Measurements from ENCODE around the gene CACNA1A. TPM values are rescaled to one million over a fixed set of nuclear protein-coding genes. Genes with fewer than 3 reads are reported as not detected.

Gene CACNA1A
- total and polyA plus RNA-seq, 11 donors: 0.17 to 1.2 (median 0.67) TPM

GRCh38 chr19:13281567-13282291 lies 224.6 kb downstream of the CACNA1A start:
- no peak for TF ChIP-seq CTCF (IDR thresholded peaks at IDR 0.05)
- DNase-seq: no peak
- H3K9me3 ChIP-seq: no peaks in the 10 kb centered on the region
- H3K27ac ChIP-seq: no peak overlapping the region
- H3K4me3 ChIP-seq: no peak overlapping the region
- WGBS, 4 donors: 37 to 45% (median 38%) methylated on average over 18 to 24 of the region's 24 CpGs
- peaks cover 0 to 22% (median 0%) of the 10 kb centered on the region in 9 donors for H3K27me3 ChIP-seq
- intact Hi-C loops (cut with DNase I): loop anchor here in 1 of 10 donors (5.0 kb wide), 1 partner anchor 156 kb away; no protein-coding TSS in a partner anchor
- H3K4me1 ChIP-seq: peaks cover 0 to 9% (median 0%) of the 10 kb centered on the region in 12 donors
- peak in 1 of 4 donors; percentile 10 for ATAC-seq
- H3K36me3 ChIP-seq: no peaks in the 10 kb centered on the region

GRCh38 chr19:13277104-13277809 lies 229.0 kb downstream of the CACNA1A start:
- ATAC-seq: peak; percentile 79 to 96 (median 90)
- H3K4me1 ChIP-seq: peaks cover 0 to 9% (median 0%) of the 10 kb centered on the region in 12 donors
- TF ChIP-seq CTCF (IDR thresholded peaks at IDR 0.05): peak; percentile 55 to 75 (median 68)
- no peak for TF ChIP-seq POLR2A (IDR thresholded peaks at IDR 0.05)
- H3K27me3 ChIP-seq: peaks cover 0 to 13% (median 0%) of the 10 kb centered on the region in 9 donors
- DNase-seq: peak in 3 of 5 donors; percentile 46 to 50 (median 49)
- no peaks in the 10 kb centered on the region for H3K36me3 ChIP-seq
- WGBS, 4 donors: 41 to 48% (median 46%) methylated on average over 17 of the region's 17 CpGs
- peak overlapping the region in 1 of 12 donors; percentile 52 for H3K27ac ChIP-seq
- H3K9me3 ChIP-seq: no peaks in the 10 kb centered on the region
- intact Hi-C loops (cut with DNase I): loop anchor here (1.0 to 10.0 kb wide), 11 partner anchors 150 to 588 kb away; no protein-coding TSS in a partner anchor
- H3K4me3 ChIP-seq: peak overlapping the region in 1 of 12 donors; percentile 15

GRCh38 chr19:13275016-13275722 lies 231.1 kb downstream of the CACNA1A start:
- no peak for TF ChIP-seq POLR2A (IDR thresholded peaks at IDR 0.05)
- Histone ChIP-seq H3K36me3 (no peaks in the 10 kb centered on the region), H3K4me1 (peaks cover 0 to 9% (median 0%) of the 10 kb centered on the region in 12 donors), H3K9me3 (peaks cover 0 to 3% (median 0%) of the 10 kb centered on the region in 12 donors), H3K27me3 (peaks cover 0 to 5% (median 0%) of the 10 kb centered on the region in 9 donors), H3K4me3 (no peak overlapping the region), H3K27ac (no peak overlapping the region)
- no peak for DNase-seq
- no peak for ATAC-seq
- 72 to 82% (median 77%) methylated on average over 10 of the region's 10 CpGs for WGBS, 4 donors
- intact Hi-C loops (cut with DNase I): loop anchor here in 8 of 10 donors (5.0 to 10.0 kb wide), 8 partner anchors 152 to 590 kb away; no protein-coding TSS in a partner anchor

- WGBS, 4 donors: 66 to 94% (median 90%) methylated on average over 5 of the region's 5 CpGs
- Histone ChIP-seq H3K27me3 (peaks cover 0 to 5% (median 0%) of the 10 kb centered on the region in 9 donors), H3K9me3 (peaks cover 0 to 3% (median 0%) of the 10 kb centered on the region in 12 donors), H3K4me3 (no peak overlapping the region), H3K4me1 (no peaks in the 10 kb centered on the region), H3K36me3 (no peaks in the 10 kb centered on the region), H3K27ac (no peak overlapping the region)
- no peak for TF ChIP-seq CTCF (IDR thresholded peaks at IDR 0.05)
- no peak for TF ChIP-seq POLR2A (IDR thresholded peaks at IDR 0.05)
- no peak for ATAC-seq
- no peak for DNase-seq
- intact Hi-C loops (cut with DNase I): loop anchor here in 4 of 10 donors (10.0 kb wide), 2 partner anchors 444 to 594 kb away; no protein-coding TSS in a partner anchor
Observed at GRCh38 chr19:13270514-13271105, 235.7 kb downstream of the CACNA1A start.

All from heart left ventricle (tissue), 16 donors.